H9 (cell line): ENCODE data around the gene MRPS17. TPM values are rescaled to one million over a fixed set of nuclear protein-coding genes. Genes with fewer than 3 reads are reported as not detected.

Experiments used
- DNase-seq: peaks from one replicate; pipeline ENCODE4 v3.0.0-alpha.2; 2017
- H2AFZ ChIP-seq: one replicate; pipeline ENCODE4 v1.6.1; 2013; ENCODE audit warnings: mild to moderate bottlenecking, low read length, control low read depth, moderate library complexity
- H2AK5ac ChIP-seq: 2 replicates; pipeline ENCODE4 v1.6.1; 2013; ENCODE audit warnings: low read length, control low read depth, mixed read lengths; ENCODE audit not compliant: insufficient read length
- H2BK120ac ChIP-seq: one replicate; pipeline ENCODE4 v1.6.1; 2013; ENCODE audit warnings: low read depth, mild to moderate bottlenecking, low read length, control low read depth, inconsistent platforms; ENCODE audit not compliant: poor library complexity, severe bottlenecking
- H2BK12ac ChIP-seq: 2 replicates; pipeline ENCODE4 v1.6.1; 2013; ENCODE audit warnings: low read length, control low read depth, mixed read lengths, low read depth; ENCODE audit not compliant: insufficient read length
- H2BK15ac ChIP-seq: 2 replicates; pipeline ENCODE4 v1.6.1; 2013; ENCODE audit warnings: low read depth, low read length, control low read depth
- H2BK20ac ChIP-seq: one replicate; pipeline ENCODE4 v1.6.1; 2013; ENCODE audit warnings: low read depth, mild to moderate bottlenecking, low read length, control low read depth, inconsistent platforms; ENCODE audit not compliant: poor library complexity, severe bottlenecking
- H2BK5ac ChIP-seq: 2 replicates; pipeline ENCODE4 v1.6.1; 2013; ENCODE audit warnings: low read length, control low read depth, mixed read lengths; ENCODE audit not compliant: insufficient read length
- H3K14ac ChIP-seq: 2 replicates; pipeline ENCODE4 v1.6.1; 2013; ENCODE audit warnings: low read length, control low read depth; ENCODE audit not compliant: insufficient read depth
- H3K18ac ChIP-seq: 2 replicates; pipeline ENCODE4 v1.6.1; 2013; ENCODE audit warnings: low read depth, mild to moderate bottlenecking, mixed read lengths, low read length, control low read depth; ENCODE audit not compliant: insufficient read length
- H3K23ac ChIP-seq: 2 replicates; pipeline ENCODE4 v1.6.1; 2013; ENCODE audit warnings: low read length, control low read depth, mixed read lengths, low read depth; ENCODE audit not compliant: insufficient read length
- H3K23me2 ChIP-seq: 2 replicates; pipeline ENCODE4 v1.6.1; 2013; ENCODE audit warnings: low read depth, mild to moderate bottlenecking, mixed read lengths, low read length, control low read depth; ENCODE audit not compliant: insufficient read length, poor library complexity, severe bottlenecking
- H3K27ac ChIP-seq: 2 replicates; pipeline ENCODE4 v1.5.1; 2013; ENCODE audit warnings: low read length, control low read depth, mixed read lengths, low read depth; ENCODE audit not compliant: insufficient read length
- H3K27me3 ChIP-seq: 2 replicates; pipeline ENCODE4 v1.6.1; 2013; ENCODE audit warnings: low read length, control low read depth, inconsistent platforms; ENCODE audit not compliant: insufficient read depth
- H3K4ac ChIP-seq: 2 replicates; pipeline ENCODE4 v1.6.1; 2013; ENCODE audit warnings: low read depth, mild to moderate bottlenecking, control low read depth, inconsistent platforms, low read length, moderate library complexity
- H3K4me1 ChIP-seq: 2 replicates; pipeline ENCODE4 v1.6.1; 2013; ENCODE audit warnings: low read length, control low read depth, inconsistent platforms; ENCODE audit not compliant: insufficient read depth
- H3K4me2 ChIP-seq: 2 replicates; pipeline ENCODE4 v1.6.1; 2013; ENCODE audit warnings: low read length, control low read depth, mixed read lengths; ENCODE audit not compliant: insufficient read length, insufficient read depth
- H3K56ac ChIP-seq: 2 replicates; pipeline ENCODE4 v1.6.1; 2013; ENCODE audit warnings: low read depth, mild to moderate bottlenecking, mixed read lengths, low read length, control low read depth; ENCODE audit not compliant: insufficient read length
- H3K79me1 ChIP-seq: 2 replicates; pipeline ENCODE4 v1.6.1; 2013; ENCODE audit warnings: low read depth, mild to moderate bottlenecking, moderate library complexity, low read length, control low read depth, inconsistent platforms; ENCODE audit not compliant: insufficient read depth, poor library complexity, severe bottlenecking
- H3K79me2 ChIP-seq: 2 replicates; pipeline ENCODE4 v1.6.1; 2013; ENCODE audit warnings: low read length, control low read depth, inconsistent platforms; ENCODE audit not compliant: insufficient read depth
- H3K9ac ChIP-seq: 2 replicates; pipeline ENCODE4 v1.6.1; 2013; ENCODE audit warnings: low read length, control low read depth, mixed read lengths; ENCODE audit not compliant: insufficient read length; ENCODE audit errors: extremely low read depth
- H3K9me3 ChIP-seq: one replicate; pipeline ENCODE4 v1.6.1; 2013; ENCODE audit warnings: low read depth, low read length, inconsistent platforms; ENCODE audit not compliant: control insufficient read depth
- H3T11ph ChIP-seq: one replicate; pipeline ENCODE4 v1.6.1; 2013; ENCODE audit warnings: mild to moderate bottlenecking, low read length, control low read depth, inconsistent platforms
- H4K20me1 ChIP-seq: one replicate; pipeline ENCODE4 v1.6.1; 2013; ENCODE audit not compliant: control insufficient read depth, insufficient read length, insufficient read depth
- H4K5ac ChIP-seq: 2 replicates; pipeline ENCODE4 v1.6.1; 2013; ENCODE audit warnings: low read depth, mild to moderate bottlenecking, mixed read lengths, low read length, control low read depth; ENCODE audit not compliant: insufficient read length
- H4K8ac ChIP-seq: replicated peaks from 2 replicates; pipeline ENCODE4 v1.6.1; 2013; ENCODE audit warnings: low read length, control low read depth, mixed read lengths, low read depth; ENCODE audit not compliant: insufficient read length
- H4K91ac ChIP-seq: 2 replicates; pipeline ENCODE4 v1.6.1; 2013; ENCODE audit warnings: low read depth, mild to moderate bottlenecking, moderate library complexity, mixed read lengths, low read length, control low read depth; ENCODE audit not compliant: insufficient read length
- H3K27ac Mint-ChIP-seq, 3 experiments: 2 replicates in 2 of 3; 3 replicates in 1 of 3; pipeline ENCODE4 v1.8.0; 2020 to 2021; ENCODE audit warnings: mixed read lengths in 3 of 3, mild to moderate bottlenecking in 1 of 3, moderate library complexity in 1 of 3
- H3K27me3 Mint-ChIP-seq: 2 replicates; pipeline ENCODE4 v1.8.0; 2021; ENCODE audit warnings: low read depth, mild to moderate bottlenecking, moderate library complexity, mixed read lengths
- H3K36me3 Mint-ChIP-seq, 3 experiments: 2 replicates in 2 of 3; 3 replicates in 1 of 3; pipeline ENCODE4 v1.8.0; 2020 to 2021; ENCODE audit warnings: low read depth in 3 of 3, mixed read lengths in 3 of 3; ENCODE audit not compliant: insufficient read depth in 1 of 3
- H3K4me1 Mint-ChIP-seq, 2 experiments: 2 replicates each; pipeline ENCODE4 v1.8.0; 2020; ENCODE audit warnings: mixed read lengths in 2 of 2
- H3K4me3 Mint-ChIP-seq, 2 experiments: 2 replicates in 1 of 2; 3 replicates in 1 of 2; pipeline ENCODE4 v1.8.0; 2020 to 2021; ENCODE audit warnings: mild to moderate bottlenecking in 2 of 2, mixed read lengths in 2 of 2, moderate library complexity in 1 of 2
- H3K9me3 Mint-ChIP-seq, 2 experiments: 2 replicates in 1 of 2; 3 replicates in 1 of 2; pipeline ENCODE4 v1.8.0; 2020; ENCODE audit warnings: mild to moderate bottlenecking in 2 of 2, mixed read lengths in 2 of 2, moderate library complexity in 1 of 2
- WGBS: extraction: QIAGEN DNeasy Blood & Tissue Kit; methylation state at CpG from one replicate; pipeline ENCODE4 v1.1.7; 2013; ENCODE audit warnings: missing lambda C conversion rate, low lambda C conversion rate, mixed read lengths; ENCODE audit not compliant: insufficient read length; ENCODE audit errors: extremely low coverage; 5-methylcytosine and 5-hydroxymethylcytosine counted together
- total RNA-seq: library from RNA; stranded (reverse); gene quantifications from 2 replicates; pipeline ENCODE4 v1.2.1, GENCODE V29; 2021
- TF ChIP-seq, protein P1 (sequence below): fragments of 200-600 bp; sonication (generic); conservative IDR thresholded peaks from 3 replicates; pipeline ENCODE4 v1.8.0; 2021; ENCODE audit warnings: antibody characterized with exemption, mild to moderate bottlenecking

Gene MRPS17
- total RNA-seq, 1 experiment from 2014 or later: 28.0 TPM

- H3K27ac Mint-ChIP-seq: peak overlapping the region in 2 of 3 experiments; percentile 56 to 72; a peak in 2 of 7 replicates
- Histone ChIP-seq H3K27me3 (no peaks in the 10 kb centered on the region), H3K56ac (no peak overlapping the region), H3K4ac (no peak overlapping the region), H3K79me1 (no peaks in the 10 kb centered on the region), H3K18ac (no peak overlapping the region), H2BK20ac (no peak overlapping the region), H3K23me2 (no peaks in the 10 kb centered on the region), H2BK5ac (no peak overlapping the region), H3K9me3 (no peaks in the 10 kb centered on the region), H2AFZ (no peak overlapping the region), H3K4me2 (no peak overlapping the region), H2BK12ac (no peak overlapping the region), H2AK5ac (no peak overlapping the region), H4K5ac (no peak overlapping the region), H3K23ac (no peak overlapping the region), H4K8ac (no peak overlapping the region), H3K14ac (no peak overlapping the region), H2BK120ac (no peak overlapping the region), H3K79me2 (no peaks in the 10 kb centered on the region), H2BK15ac (no peak overlapping the region), H3T11ph (no peak overlapping the region), H3K9ac (no peak overlapping the region), H4K91ac (no peak overlapping the region), H3K4me1 (no peaks in the 10 kb centered on the region), H3K27ac (no peak overlapping the region), H4K20me1 (no peaks in the 10 kb centered on the region)
- H3K36me3 Mint-ChIP-seq: peaks cover 0 to 16% (median 9%) of the 10 kb centered on the region in 3 experiments; a peak in 5 of 7 replicates
- WGBS: no CpG with 5 or more reads among the region's 3 CpGs
- H3K4me1 Mint-ChIP-seq: no peaks in the 10 kb centered on the region
- H3K27me3 Mint-ChIP-seq: no peaks in the 10 kb centered on the region; the same call in 1 of the 2 replicates
- TF ChIP-seq, protein P1, sequence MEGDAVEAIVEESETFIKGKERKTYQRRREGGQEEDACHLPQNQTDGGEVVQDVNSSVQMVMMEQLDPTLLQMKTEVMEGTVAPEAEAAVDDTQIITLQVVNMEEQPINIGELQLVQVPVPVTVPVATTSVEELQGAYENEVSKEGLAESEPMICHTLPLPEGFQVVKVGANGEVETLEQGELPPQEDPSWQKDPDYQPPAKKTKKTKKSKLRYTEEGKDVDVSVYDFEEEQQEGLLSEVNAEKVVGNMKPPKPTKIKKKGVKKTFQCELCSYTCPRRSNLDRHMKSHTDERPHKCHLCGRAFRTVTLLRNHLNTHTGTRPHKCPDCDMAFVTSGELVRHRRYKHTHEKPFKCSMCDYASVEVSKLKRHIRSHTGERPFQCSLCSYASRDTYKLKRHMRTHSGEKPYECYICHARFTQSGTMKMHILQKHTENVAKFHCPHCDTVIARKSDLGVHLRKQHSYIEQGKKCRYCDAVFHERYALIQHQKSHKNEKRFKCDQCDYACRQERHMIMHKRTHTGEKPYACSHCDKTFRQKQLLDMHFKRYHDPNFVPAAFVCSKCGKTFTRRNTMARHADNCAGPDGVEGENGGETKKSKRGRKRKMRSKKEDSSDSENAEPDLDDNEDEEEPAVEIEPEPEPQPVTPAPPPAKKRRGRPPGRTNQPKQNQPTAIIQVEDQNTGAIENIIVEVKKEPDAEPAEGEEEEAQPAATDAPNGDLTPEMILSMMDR: no peak
- no peak for DNase-seq
- H3K4me3 Mint-ChIP-seq: no peak overlapping the region
- H3K9me3 Mint-ChIP-seq: peaks cover under 1 to 5% of the 10 kb centered on the region in 2 experiments; a peak in 3 of 5 replicates
Observed at GRCh38 chr7:55912748-55913158, 38.9 kb upstream of the MRPS17 start.
